CD4-positive, alpha-beta T cell treated with Interleukin-4 for 1 hour (primary cell): ENCODE data around the gene FLNB.

Source experiments
- DNase-seq, 2 donors: peaks; one replicate each; pipeline ENCODE4 v3.0.0-alpha.2; 2020 to 2022

Gene FLNB

DNA sequence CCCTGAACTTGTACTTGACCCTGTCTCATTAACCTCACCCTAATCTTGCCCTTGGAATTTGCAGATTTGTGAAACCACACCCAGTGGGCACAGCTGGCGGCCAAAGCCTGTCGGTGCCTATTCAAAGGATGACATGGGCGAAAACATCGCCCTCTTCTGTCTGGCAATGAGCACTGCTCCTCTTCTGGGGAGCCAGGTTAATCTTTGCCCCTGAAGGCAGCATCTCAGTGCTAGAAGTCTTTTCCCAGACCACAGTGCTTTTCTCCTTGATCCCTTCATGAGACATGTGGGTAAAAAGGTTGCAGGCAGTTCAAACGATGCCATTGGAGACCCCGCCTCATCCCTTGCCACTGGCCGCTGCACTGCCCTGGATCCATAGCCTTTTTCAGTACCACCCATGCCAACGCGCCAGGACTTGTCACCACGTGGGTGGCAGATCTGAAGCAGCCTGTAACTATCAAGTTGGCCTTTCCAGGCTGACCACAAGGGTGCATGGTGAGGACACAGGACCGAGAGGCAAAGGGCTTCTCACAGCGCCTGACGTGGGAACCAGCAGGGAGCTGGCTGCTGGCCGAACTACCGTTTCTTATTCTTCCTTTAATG lies 209.1 kb downstream of the FLNB start:
- peak; percentile 68 to 69 for DNase-seq

DNA sequence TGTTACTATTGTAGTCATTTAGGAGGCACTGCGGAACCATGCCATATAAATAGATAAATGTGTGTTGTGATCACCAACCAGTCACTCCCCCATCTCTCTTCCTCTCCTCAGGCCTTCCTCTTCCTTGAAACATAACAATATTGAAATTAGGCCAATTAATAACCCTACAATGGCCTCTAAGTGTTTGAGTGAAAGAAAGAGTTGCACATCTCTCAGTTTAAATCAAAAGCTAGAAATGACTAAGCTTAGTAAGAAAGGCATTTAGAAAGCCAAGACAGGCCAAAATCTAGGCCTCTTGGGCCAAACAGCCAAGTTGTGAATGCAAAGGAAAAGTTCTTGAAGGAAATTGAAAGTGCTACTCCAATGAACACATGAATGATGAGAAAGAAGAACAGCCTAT lies 210.7 kb downstream of the FLNB start:
- DNase-seq, result no peak
